ENCODE measurements around the gene FAM72A.
"Not testable (repeated sequence)": the region's sequence is repeated elsewhere in the genome, so short reads cannot be mapped to it uniquely, and the experiment has no call there.

Gene FAM72A

DNA sequence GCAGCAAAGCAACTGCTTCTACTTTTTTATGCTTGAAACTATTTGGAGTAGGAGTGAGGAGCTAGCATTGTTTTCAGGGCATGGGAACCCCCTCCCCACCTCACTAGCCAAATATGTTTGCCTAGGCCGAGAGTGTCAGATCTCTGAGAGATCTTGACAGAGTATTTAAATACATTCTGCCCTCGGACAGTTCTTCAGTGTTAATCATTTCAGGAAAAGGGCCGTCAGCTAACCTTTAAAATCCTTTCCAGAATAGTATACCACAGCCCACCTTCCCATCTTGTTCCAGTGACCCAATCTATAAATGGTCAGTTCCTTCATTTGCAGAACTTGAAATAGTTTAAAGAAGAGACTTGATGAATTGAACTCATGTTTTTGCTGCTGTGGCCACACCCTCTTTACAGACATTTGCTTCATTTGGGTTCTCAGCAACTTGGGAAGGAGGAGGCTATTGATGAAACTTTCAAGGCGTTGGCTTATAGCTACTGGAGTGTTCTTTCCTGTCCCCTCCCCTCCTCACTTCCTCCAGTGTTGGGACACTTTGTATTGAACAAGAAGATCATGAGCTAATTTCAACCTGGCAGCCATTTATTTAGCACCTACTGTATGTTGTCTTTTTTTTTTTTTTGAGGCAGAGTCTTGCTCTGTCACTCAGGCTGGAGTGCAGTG lies 17.8 kb upstream of the FAM72A start:
- not testable (repeated sequence) for H3K27ac Mint-ChIP-seq, H3K36me3 Mint-ChIP-seq, H3K4me1 Mint-ChIP-seq, H3K9me3 Mint-ChIP-seq, H3K27me3 Mint-ChIP-seq, H3K4me3 Mint-ChIP-seq

- not testable (repeated sequence) for H3K9me3 Mint-ChIP-seq, H3K4me1 Mint-ChIP-seq, H3K27me3 Mint-ChIP-seq, H3K27ac Mint-ChIP-seq, H3K4me3 Mint-ChIP-seq, H3K36me3 Mint-ChIP-seq
Measured at GRCh38 chr1:206219514-206220331, 17.1 kb upstream of the FAM72A start.

GRCh38 chr1:206218765-206219164 lies 16.1 kb upstream of the FAM72A start:
- H3K9me3 Mint-ChIP-seq, H3K27ac Mint-ChIP-seq, H3K4me3 Mint-ChIP-seq, H3K4me1 Mint-ChIP-seq, H3K36me3 Mint-ChIP-seq, H3K27me3 Mint-ChIP-seq: not testable (repeated sequence)

GRCh38 chr1:206218285-206218684 lies 15.6 kb upstream of the FAM72A start:
- H3K27me3 Mint-ChIP-seq, H3K9me3 Mint-ChIP-seq, H3K36me3 Mint-ChIP-seq, H3K4me3 Mint-ChIP-seq, H3K4me1 Mint-ChIP-seq, H3K27ac Mint-ChIP-seq: not testable (repeated sequence)

DNA sequence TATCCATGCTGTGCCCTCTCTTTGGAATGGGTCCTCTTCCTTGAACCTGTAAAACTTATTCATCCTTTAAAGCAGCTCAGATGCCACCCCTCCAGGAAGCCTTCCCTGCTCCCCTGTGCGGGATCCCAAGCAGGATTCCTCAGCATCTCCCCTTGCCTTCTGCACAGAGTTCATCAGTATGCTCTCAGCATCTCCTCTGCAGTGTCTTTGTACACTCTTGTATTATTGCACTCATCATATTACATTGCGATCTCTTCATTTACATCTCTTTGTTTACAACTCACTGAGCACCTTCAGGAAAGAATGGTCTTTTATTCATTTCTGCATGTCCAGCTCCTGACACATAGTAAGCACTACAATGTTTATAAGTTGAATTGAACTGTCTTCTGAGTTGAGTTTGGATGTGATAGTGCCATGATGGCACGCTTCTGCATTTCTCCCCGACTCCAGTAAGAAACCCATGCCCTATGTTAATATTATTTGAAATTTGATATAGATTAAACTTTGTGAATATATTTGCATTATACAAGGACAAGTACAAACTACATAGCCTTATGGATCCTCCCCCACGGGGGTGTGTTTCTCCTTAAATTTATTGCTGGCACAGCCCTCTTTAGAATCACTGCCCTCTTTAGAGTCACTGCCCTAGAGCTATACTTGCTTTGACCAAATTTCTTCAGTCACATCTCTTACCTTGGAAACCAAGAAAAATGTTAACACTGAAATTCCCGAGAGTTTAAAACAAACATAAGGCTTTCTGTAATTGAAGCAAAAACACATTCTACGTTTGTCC lies 13.2 kb upstream of the FAM72A start:
- not testable (repeated sequence) for H3K27ac Mint-ChIP-seq, H3K4me3 Mint-ChIP-seq, H3K27me3 Mint-ChIP-seq, H3K9me3 Mint-ChIP-seq, H3K4me1 Mint-ChIP-seq, H3K36me3 Mint-ChIP-seq

DNA sequence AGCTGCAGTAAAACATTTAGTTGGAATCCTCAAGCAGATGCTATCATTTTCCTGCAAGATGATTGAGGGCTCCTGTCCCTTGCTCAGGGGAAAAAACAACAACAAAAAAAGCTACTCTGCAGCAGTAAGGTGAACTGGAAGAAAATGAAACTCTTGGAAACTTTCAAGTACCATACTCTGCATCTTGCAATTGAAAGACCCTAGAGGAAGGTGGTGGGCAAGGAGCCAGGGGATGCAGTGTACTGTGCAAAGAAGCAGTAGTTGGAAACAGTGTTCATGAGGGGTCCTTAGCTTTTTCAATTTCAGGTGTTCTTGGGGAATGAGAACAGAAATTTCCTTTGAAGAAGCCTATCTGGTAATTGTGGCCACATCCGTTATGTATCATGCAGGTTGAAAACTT lies 8.2 kb upstream of the FAM72A start:
- not testable (repeated sequence) for H3K9me3 Mint-ChIP-seq, H3K4me3 Mint-ChIP-seq, H3K36me3 Mint-ChIP-seq, H3K4me1 Mint-ChIP-seq, H3K27ac Mint-ChIP-seq, H3K27me3 Mint-ChIP-seq

DNA sequence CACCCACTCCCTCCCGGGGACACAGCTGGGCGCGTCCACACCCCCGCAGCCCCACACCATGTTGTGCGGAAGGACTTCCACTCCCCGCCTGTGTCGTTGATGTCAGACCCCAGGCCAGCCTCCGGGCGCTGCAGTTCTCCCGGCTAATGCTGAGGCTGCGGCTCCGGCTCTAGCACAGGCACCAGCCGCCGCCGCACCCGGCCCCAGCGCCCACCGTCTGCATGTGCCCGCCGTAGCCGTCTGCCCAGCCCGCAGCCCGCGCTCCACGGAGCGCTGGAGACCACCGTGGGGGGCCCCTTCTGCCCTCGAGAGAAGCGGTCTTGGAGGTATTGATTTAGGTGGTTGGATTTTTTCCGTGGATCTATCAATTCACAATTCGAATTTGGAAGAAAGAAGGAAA lies 2.9 kb upstream of the FAM72A start:
- not testable (repeated sequence) for H3K27ac Mint-ChIP-seq, H3K9me3 Mint-ChIP-seq, H3K27me3 Mint-ChIP-seq, H3K4me3 Mint-ChIP-seq, H3K36me3 Mint-ChIP-seq, H3K4me1 Mint-ChIP-seq

DNA sequence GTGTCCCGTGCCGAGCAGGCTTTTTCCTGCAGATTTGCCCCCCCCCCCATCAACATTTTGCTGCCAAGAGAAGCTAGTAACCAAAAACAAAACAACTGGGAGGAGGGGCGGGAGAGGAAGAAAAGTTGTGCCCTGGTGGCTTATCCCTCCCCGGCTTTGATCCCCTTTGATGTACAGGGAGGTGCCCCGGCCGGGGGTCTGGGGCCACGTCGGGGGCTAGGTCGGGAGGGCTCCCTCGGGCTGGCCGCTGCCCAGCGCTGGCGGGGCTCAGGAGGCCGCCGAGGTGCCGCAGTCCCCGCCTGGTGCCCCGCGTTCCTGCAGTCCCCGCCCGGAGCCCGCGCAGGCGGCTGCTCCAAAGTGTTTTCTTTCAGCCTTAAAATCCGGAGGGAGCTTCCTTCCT lies 2.2 kb upstream of the FAM72A start:
- H3K36me3 Mint-ChIP-seq, H3K27ac Mint-ChIP-seq, H3K4me1 Mint-ChIP-seq, H3K27me3 Mint-ChIP-seq, H3K9me3 Mint-ChIP-seq: not testable (repeated sequence)
- peak overlapping the region; percentile 86 for H3K4me3 Mint-ChIP-seq

GRCh38 chr1:206204159-206204511 lies 1.5 kb upstream of the FAM72A start:
- H3K9me3 Mint-ChIP-seq, H3K36me3 Mint-ChIP-seq, H3K27ac Mint-ChIP-seq, H3K4me1 Mint-ChIP-seq, H3K27me3 Mint-ChIP-seq: not testable (repeated sequence)
- H3K4me3 Mint-ChIP-seq: peak overlapping the region; percentile 59

DNA sequence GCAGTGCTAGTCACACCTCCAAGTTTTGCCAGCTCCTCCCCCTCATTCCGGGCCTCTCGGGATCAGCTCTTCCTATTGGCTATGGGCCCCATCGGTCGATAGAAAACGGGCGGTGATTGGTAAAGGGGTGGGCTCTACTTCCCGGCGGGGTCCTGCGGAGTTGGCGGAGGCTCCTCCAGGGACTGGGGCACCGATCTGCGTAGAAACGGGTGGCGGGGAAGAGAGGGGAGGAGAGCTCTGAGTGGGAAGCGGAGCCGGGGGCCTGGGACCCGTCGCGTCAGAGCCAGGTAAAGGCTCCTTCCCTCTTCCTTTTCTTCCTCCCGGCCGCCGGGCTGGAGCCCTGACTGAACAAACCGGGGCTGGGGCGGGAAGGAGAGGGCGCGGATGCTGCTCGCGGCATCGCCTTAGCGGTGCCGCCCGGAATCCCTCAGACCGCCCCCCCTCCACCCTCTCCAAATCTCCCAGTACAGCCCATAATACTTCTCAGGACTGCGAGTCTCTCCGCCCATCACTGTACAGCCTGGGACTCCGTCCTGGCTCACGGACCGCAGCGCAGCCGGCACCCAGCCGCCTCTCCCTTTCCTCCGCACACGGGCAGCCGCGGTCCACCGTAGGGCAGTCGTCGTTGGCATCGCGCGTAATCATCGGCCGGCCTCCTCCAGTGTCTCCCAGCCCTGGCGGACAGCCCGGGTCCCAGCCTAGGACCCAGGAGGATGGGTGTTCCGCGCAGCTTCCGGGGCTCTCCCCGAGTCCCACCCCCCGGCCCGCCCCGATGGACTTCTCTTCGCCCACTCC lies 922 bp upstream of the FAM72A start, which contains the start of gene SRGAP2:
Gene SRGAP2, plus strand, starts transcription at position 178 of the 795 bp plus-strand sequence. CDS start 2,430 bp downstream, outside the sequence.
- peak within 1 kb of the TSS; percentile 75 for H3K4me3 Mint-ChIP-seq
- H3K27me3 Mint-ChIP-seq, H3K9me3 Mint-ChIP-seq, H3K27ac Mint-ChIP-seq, H3K36me3 Mint-ChIP-seq, H3K4me1 Mint-ChIP-seq: not testable (repeated sequence)

DNA sequence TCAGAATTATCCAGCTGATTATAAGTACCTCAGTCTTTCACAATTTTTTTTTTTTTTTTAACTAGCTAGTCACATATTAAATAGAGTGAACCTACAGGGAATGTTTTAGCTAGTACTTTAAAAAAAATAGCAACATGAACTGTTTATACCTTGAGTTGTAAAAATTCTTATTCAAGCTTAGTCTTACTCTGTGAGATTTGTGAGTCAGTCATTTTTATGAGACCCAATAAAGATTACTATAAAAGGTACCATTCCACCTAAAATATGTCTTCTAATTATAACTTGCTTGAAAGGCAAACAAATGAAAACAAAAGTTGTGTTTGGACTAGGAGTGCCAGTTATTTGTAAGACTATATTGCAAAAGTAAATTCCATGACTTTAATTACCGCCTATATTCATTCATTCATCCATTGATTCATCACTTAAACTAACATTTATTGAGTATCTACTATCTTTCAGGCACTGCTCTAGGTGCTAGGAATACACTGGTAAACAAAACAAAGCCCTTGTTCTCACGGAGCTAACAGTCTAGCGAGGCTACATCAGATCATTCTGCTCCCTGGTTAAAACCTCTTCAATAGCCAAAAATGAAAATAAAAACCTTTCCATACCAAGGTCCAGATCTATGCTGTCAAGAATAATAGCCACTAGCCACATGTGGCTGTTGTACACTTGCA lies 5.8 kb downstream of the FAM72A start:
- H3K27ac Mint-ChIP-seq, H3K27me3 Mint-ChIP-seq, H3K36me3 Mint-ChIP-seq, H3K9me3 Mint-ChIP-seq, H3K4me1 Mint-ChIP-seq, H3K4me3 Mint-ChIP-seq: not testable (repeated sequence)

DNA sequence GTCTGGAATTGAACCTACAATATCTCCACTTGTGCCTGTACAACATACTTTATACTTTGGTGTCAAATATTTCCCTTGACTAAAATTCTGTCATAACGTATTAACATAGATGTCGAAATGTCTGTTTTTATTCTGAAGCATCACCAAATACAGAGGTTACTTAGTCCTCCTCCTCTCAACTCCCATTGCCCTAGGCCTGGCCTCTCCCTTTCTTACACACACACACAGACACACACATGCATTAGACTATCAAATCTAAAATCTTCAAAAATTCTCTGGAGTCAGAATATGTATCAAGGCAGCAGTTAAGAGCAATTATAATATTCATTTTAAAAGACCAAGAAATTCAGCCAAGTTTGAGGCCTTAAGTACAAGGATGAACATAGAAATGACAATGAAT lies 7.5 kb downstream of the FAM72A start:
- not testable (repeated sequence) for H3K27ac Mint-ChIP-seq, H3K4me1 Mint-ChIP-seq, H3K4me3 Mint-ChIP-seq

DNA sequence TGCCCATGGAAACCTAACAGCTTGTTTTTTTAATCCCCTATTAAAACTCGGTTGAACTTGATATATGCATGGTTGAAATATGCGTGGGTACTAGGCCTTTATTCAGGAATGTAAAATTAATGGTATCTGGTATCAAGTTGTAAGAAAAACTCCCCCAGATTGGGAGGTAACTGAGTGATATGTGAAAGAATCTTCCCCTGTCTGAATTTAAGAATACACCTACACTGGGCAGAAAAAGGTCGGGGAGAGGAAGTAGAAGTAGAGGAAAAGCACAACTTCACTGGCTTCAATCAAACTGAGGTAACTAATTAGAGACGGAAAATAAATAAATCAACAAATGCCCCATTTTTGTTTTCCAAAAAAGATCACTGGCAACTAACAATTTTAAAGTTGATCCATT lies 15.8 kb downstream of the FAM72A start:
- H3K4me3 Mint-ChIP-seq, H3K27ac Mint-ChIP-seq, H3K36me3 Mint-ChIP-seq, H3K4me1 Mint-ChIP-seq, H3K27me3 Mint-ChIP-seq, H3K9me3 Mint-ChIP-seq: not testable (repeated sequence)

More for the DNA sequence above, 7.5 kb downstream of the FAM72A start:
- not testable (repeated sequence) for H3K36me3 Mint-ChIP-seq, H3K9me3 Mint-ChIP-seq, H3K27me3 Mint-ChIP-seq

DNA sequence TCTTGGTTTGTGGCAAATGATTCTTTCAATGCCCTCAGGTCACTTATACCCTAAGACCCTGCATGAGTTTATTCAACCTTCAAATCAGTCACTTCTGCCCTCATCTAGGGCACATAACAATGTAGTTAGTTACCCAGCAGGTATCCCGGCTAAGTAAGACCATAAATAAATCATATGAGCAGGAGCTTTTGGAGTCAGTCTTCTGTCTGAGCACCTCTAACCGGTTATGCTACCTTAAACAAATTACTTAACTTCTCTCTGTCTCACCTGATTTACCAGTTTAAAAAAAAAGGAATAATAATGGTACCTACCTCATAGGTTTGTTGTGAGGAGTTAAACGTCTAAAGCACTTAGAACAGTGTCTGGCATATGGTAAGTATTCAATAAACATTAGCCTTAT lies 16.9 kb downstream of the FAM72A start:
- not testable (repeated sequence) for H3K36me3 Mint-ChIP-seq, H3K27me3 Mint-ChIP-seq, H3K4me3 Mint-ChIP-seq, H3K27ac Mint-ChIP-seq, H3K4me1 Mint-ChIP-seq, H3K9me3 Mint-ChIP-seq

DNA sequence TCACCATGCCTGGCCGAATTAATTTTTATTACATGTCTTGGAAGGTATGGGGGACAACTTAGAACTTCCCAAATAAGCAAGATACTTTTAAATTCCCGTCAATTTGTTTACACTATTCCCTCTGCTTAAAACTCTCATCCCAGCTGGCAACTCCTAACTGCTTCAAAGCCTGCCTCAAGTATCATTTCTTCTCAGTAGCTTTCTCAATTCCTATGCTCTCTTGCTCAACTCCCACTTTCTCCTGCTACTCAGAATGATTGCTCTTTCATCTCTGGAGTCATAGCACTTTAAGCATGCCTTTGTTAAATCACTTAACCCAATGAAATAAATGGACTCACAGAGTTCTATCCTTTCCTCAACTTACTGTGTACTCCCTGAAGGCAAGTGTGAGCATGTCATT lies 18.9 kb downstream of the FAM72A start:
- not testable (repeated sequence) for H3K9me3 Mint-ChIP-seq, H3K27ac Mint-ChIP-seq, H3K4me3 Mint-ChIP-seq, H3K4me1 Mint-ChIP-seq, H3K36me3 Mint-ChIP-seq, H3K27me3 Mint-ChIP-seq
